Activated CD4-positive, alpha-beta T cell treated with anti-CD3 and anti-CD28 coated beads, Interleukin-2, amount 50 U/mL, for 48 hours (primary cell): Measurements from ENCODE around the gene TSG101.

Source experiments
- DNase-seq, 2 experiments: peaks; one replicate each; pipeline ENCODE4 v3.0.0-alpha.2; 2020

Gene TSG101

GRCh38 chr11:18492888-18493287 lies 33.9 kb downstream of the TSG101 start:
- DNase-seq = no peak

- no peak for DNase-seq
Observed at GRCh38 chr11:18491924-18492323, 34.8 kb downstream of the TSG101 start.

GRCh38 chr11:18490736-18491485 lies 35.8 kb downstream of the TSG101 start:
- no peak for DNase-seq

GRCh38 chr11:18490319-18490718 lies 36.4 kb downstream of the TSG101 start:
- DNase-seq = no peak

GRCh38 chr11:18485913-18486528 lies 40.7 kb downstream of the TSG101 start:
- peak in 1 of 2 experiments; percentile 16 for DNase-seq

GRCh38 chr11:18479063-18479462 lies 47.7 kb downstream of the TSG101 start:
- no peak for DNase-seq

- no peak for DNase-seq
Observed at GRCh38 chr11:18472587-18472986, 54.2 kb downstream of the TSG101 start.

GRCh38 chr11:18471995-18472394 lies 54.7 kb downstream of the TSG101 start:
- peak; percentile 20 to 39 for DNase-seq

GRCh38 chr11:18468961-18469360 lies 57.8 kb downstream of the TSG101 start:
- no peak for DNase-seq

- no peak for DNase-seq
Observed at GRCh38 chr11:18468059-18468458, 58.7 kb downstream of the TSG101 start.

- DNase-seq = no peak
Observed at GRCh38 chr11:18466402-18466801, 60.3 kb downstream of the TSG101 start.

GRCh38 chr11:18463439-18463838 lies 63.3 kb downstream of the TSG101 start:
- no peak for DNase-seq

GRCh38 chr11:18461909-18462308 lies 64.8 kb downstream of the TSG101 start:
- DNase-seq = peak in 1 of 2 experiments; percentile 9

GRCh38 chr11:18459634-18460033 lies 67.1 kb downstream of the TSG101 start:
- DNase-seq = no peak

GRCh38 chr11:18457450-18457849 lies 69.3 kb downstream of the TSG101 start:
- no peak for DNase-seq

GRCh38 chr11:18455686-18456372 lies 70.9 kb downstream of the TSG101 start, which contains the start of gene LDHAL6A:
Gene LDHAL6A, plus strand, starts transcription at chr11:18455856. Its CDS starts 825 bp downstream, at chr11:18456681.
- no peak for DNase-seq

GRCh38 chr11:18452927-18453326 lies 73.8 kb downstream of the TSG101 start:
- no peak for DNase-seq

- no peak for DNase-seq
Observed at GRCh38 chr11:18449251-18449650, 77.5 kb downstream of the TSG101 start.

GRCh38 chr11:18438691-18439090 lies 88.1 kb downstream of the TSG101 start:
- DNase-seq = no peak
